HG02884 (cell line): ENCODE results near the gene TPPP3.

Experiments
- ATAC-seq: cut with Tn5 transposase; IDR thresholded peaks from one replicate; pipeline ENCODE4 v1.9.1; 2021; ENCODE audit warnings: mild to moderate bottlenecking, moderate library complexity; ENCODE audit not compliant: unreplicated experiment

The TPPP3 gene

GRCh38 chr16:67350324-67350723, 43.0 kb downstream of the TPPP3 start:
- no peak for ATAC-seq

- no peak for ATAC-seq
Measured at GRCh38 chr16:67349172-67349571, 44.1 kb downstream of the TPPP3 start.

- ATAC-seq, result no peak
Measured at GRCh38 chr16:67346341-67346740, 47.0 kb downstream of the TPPP3 start.

GRCh38 chr16:67345401-67345800, 47.9 kb downstream of the TPPP3 start:
- ATAC-seq, result no peak

- no peak for ATAC-seq
Measured at GRCh38 chr16:67342616-67343015, 50.7 kb downstream of the TPPP3 start.

GRCh38 chr16:67341250-67341649, 52.0 kb downstream of the TPPP3 start:
- no peak for ATAC-seq
